Activated B cell treated with CpG ODN at 0.5 μM for 24 hours (primary cell): ENCODE data around the gene TMEM151A. TPM values are rescaled to one million over a fixed set of nuclear protein-coding genes. Genes with fewer than 3 reads are reported as not detected.
A peak's percentile ranks its signal among the peaks of the same experiment; 100 is the strongest.

Experiments
- ATAC-seq: fragments of 200-7000 bp; cut with Tn5 transposase; one replicate; pipeline ENCODE4 v1.10.0; 2021; ENCODE audit warnings: low read depth, mild to moderate bottlenecking, moderate library complexity
- CTCF ChIA-PET: fragments of 350-600 bp; sonication (Branson Sonifier 250); formaldehyde crosslinking; loops from one replicate; lab custom pipeline; 2021; ENCODE audit warnings: antibody characterized with exemption; lab: Charles Lee
- POLR2A ChIA-PET: fragments of 350-600 bp; sonication (Branson Sonifier 250); formaldehyde crosslinking; loops from one replicate; lab custom pipeline; 2021; ENCODE audit warnings: antibody characterized with exemption; lab: Charles Lee
- DNase-seq: peaks from one replicate; pipeline ENCODE4 v3.0.0; 2022
- H3K27ac Mint-ChIP-seq: one replicate; pipeline ENCODE4 v1.8.0; 2020; ENCODE audit warnings: mixed read lengths
- H3K27me3 Mint-ChIP-seq: one replicate; pipeline ENCODE4 v1.8.0; 2021; ENCODE audit warnings: mixed read lengths
- H3K36me3 Mint-ChIP-seq: one replicate; pipeline ENCODE4 v1.8.0; 2021; ENCODE audit warnings: low read depth, mixed read lengths
- H3K4me1 Mint-ChIP-seq: one replicate; pipeline ENCODE4 v1.8.0; 2021; ENCODE audit warnings: mixed read lengths
- H3K4me3 Mint-ChIP-seq: one replicate; pipeline ENCODE4 v1.8.0; 2020; ENCODE audit warnings: mild to moderate bottlenecking, mixed read lengths
- H3K9me3 Mint-ChIP-seq: one replicate; pipeline ENCODE4 v1.8.0; 2020; ENCODE audit warnings: mixed read lengths
- intact Hi-C: fragments of 100-400 bp; cut with micrococcal nuclease; formaldehyde crosslinking; loops from one replicate; pipeline ENCODE4 v1.15.1; 2024
- total RNA-seq: library from RNA; stranded (reverse); gene quantifications from 2 replicates; pipeline ENCODE4 v1.2.3, GENCODE V29; 2022
- TF ChIP-seq, protein P1 (sequence below): fragments of 200-600 bp; IDR thresholded peaks from one replicate; pipeline ENCODE4 v1.8.0; 2022; ENCODE audit warnings: antibody characterized with exemption, mild to moderate bottlenecking

TMEM151A gene
- total RNA-seq, 1 donor from 2014 or later, result not detected

DNA sequence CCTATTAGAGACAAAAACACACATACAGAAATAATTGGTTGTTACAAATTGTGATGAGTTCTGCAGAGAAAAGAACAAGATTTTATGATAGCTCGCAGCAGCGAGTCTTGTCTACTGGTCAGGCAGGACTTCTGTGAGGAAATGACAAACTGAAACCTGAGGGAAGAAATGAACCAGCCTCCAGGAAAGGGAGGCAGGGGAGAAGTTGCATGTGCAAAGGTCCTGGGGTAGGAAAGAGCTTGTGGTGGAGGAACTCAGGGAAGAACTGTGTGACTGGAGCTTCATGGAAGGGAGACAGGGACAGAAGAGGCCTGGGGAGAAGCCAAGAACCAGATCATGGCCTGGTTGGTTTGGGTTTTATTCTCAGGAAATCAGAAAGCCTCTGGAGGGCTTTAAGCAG is 32.5 kb upstream of the TMEM151A start:
- Mint-ChIP-seq H3K36me3 (peaks cover 45% of the 10 kb centered on the region), H3K27ac (peak overlapping the region; percentile 30), H3K4me1 (peaks cover 23% of the 10 kb centered on the region), H3K27me3 (no peaks in the 10 kb centered on the region), H3K4me3 (no peak overlapping the region), H3K9me3 (no peaks in the 10 kb centered on the region)
- DNase-seq (no peak), ATAC-seq (no peak)
- intact Hi-C loops, result no loop called here
- POLR2A ChIA-PET, result interaction anchor here (0.6 to 1.0 kb wide), 3 partner anchors 12 to 134 kb away, joined by 3 to 8 read pairs (median 7); partner anchors contain the start of gene YIF1A
- TF ChIP-seq, protein P1, sequence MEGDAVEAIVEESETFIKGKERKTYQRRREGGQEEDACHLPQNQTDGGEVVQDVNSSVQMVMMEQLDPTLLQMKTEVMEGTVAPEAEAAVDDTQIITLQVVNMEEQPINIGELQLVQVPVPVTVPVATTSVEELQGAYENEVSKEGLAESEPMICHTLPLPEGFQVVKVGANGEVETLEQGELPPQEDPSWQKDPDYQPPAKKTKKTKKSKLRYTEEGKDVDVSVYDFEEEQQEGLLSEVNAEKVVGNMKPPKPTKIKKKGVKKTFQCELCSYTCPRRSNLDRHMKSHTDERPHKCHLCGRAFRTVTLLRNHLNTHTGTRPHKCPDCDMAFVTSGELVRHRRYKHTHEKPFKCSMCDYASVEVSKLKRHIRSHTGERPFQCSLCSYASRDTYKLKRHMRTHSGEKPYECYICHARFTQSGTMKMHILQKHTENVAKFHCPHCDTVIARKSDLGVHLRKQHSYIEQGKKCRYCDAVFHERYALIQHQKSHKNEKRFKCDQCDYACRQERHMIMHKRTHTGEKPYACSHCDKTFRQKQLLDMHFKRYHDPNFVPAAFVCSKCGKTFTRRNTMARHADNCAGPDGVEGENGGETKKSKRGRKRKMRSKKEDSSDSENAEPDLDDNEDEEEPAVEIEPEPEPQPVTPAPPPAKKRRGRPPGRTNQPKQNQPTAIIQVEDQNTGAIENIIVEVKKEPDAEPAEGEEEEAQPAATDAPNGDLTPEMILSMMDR, result no peak
- CTCF ChIA-PET, result interaction anchor here (1.3 kb wide), 1 partner anchor 13 kb away, joined by 4 read pairs; no protein-coding TSS in a partner anchor

DNA sequence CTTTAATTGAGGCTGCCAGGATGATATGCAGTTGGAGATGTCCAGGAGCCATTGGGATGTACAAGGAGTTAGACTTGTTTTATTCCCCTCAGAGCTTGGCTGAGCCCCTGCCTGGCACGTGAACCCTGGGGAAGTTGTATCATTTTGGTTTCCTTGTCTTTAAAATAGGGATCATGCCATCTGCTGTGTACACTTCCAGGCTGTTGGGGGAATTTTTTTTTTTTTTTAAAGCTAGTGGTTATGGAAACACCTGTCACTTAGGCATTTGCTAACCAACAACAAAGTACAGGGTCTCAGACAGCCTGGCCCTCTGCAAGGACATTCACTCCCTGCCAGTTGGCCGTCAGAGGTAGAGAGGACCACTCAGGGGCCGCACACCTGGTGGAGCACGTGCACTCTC is 31.7 kb upstream of the TMEM151A start:
- POLR2A ChIA-PET, result interaction anchor here (0.6 to 0.7 kb wide), 3 partner anchors 12 to 608 kb away, joined by 3 to 8 read pairs (median 4); no protein-coding TSS in a partner anchor
- Mint-ChIP-seq H3K4me3 (no peak overlapping the region), H3K36me3 (peaks cover 53% of the 10 kb centered on the region), H3K4me1 (peaks cover 23% of the 10 kb centered on the region), H3K9me3 (no peaks in the 10 kb centered on the region), H3K27ac (no peak overlapping the region), H3K27me3 (no peaks in the 10 kb centered on the region)
- TF ChIP-seq, protein P1, result no peak
- ATAC-seq (no peak), DNase-seq (no peak)
- intact Hi-C loops, result no loop called here
- CTCF ChIA-PET, result interaction anchor here (0.9 to 1.3 kb wide), 2 partner anchors 14 to 22 kb away, joined by 3 to 4 read pairs; no protein-coding TSS in a partner anchor

DNA sequence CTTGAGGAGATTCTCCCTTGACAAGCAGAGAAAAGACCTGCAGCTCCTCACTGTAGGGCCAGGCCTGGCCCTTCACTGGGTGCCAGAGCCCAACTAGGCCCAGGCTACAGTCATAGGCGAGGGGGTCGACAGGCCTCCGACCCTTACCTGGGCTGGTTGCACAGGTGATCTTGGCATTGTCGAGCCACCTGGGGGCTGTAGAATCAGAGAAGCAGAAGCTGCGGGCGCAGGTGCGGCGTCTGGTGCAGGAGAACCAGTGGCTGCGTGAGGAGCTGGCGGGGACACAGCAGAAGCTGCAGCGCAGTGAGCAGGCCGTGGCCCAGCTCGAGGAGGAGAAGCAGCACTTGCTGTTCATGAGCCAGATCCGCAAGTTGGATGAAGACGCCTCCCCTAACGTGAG is 30.1 kb upstream of the TMEM151A start:
- Mint-ChIP-seq H3K4me3 (no peak overlapping the region), H3K36me3 (peaks cover 55% of the 10 kb centered on the region), H3K27me3 (no peaks in the 10 kb centered on the region), H3K9me3 (no peaks in the 10 kb centered on the region), H3K4me1 (peaks cover 19% of the 10 kb centered on the region), H3K27ac (no peak overlapping the region)
- DNase-seq (no peak), ATAC-seq (no peak)
- ChIA-PET POLR2A (interaction anchor here (0.8 kb wide), 1 partner anchor 28 kb away, joined by 4 read pairs; the partner anchor contains the start of gene YIF1A), CTCF (interaction anchor here (1.4 kb wide), 1 partner anchor 38 kb away, joined by 4 read pairs; no protein-coding TSS in a partner anchor)
- intact Hi-C loops, result no loop called here
- TF ChIP-seq, protein P1, result no peak

DNA sequence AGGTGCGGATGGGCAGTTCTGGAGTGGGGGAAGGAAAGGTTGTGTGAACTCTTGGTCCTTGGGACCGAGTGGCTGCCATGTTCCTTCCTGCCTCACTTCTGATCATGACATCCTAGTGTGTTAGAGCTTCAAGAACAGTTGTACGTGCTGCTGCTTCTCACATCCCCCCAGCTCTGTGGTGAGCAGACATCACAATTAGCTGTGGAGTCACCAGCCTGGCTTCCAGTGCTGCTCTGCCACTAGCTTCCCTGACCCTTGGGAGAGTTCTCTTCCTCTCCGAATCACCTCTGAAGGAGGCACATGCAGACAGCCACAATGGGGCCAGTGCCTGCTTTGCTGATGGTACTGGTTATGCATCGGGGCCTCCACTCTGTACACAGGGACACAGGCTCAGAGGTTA is 29.5 kb upstream of the TMEM151A start:
- Mint-ChIP-seq H3K4me1 (peaks cover 18% of the 10 kb centered on the region), H3K36me3 (peaks cover 55% of the 10 kb centered on the region), H3K9me3 (no peaks in the 10 kb centered on the region), H3K4me3 (no peak overlapping the region), H3K27ac (no peak overlapping the region), H3K27me3 (no peaks in the 10 kb centered on the region)
- no peak for DNase-seq
- TF ChIP-seq, protein P1, result no peak
- ChIA-PET POLR2A (interaction anchor here (0.8 kb wide), 1 partner anchor 27 kb away, joined by 4 read pairs; the partner anchor contains the start of gene YIF1A), CTCF (interaction anchor here (1.4 kb wide), 1 partner anchor 39 kb away, joined by 4 read pairs; no protein-coding TSS in a partner anchor)
- no peak for ATAC-seq
- intact Hi-C loops, result no loop called here

DNA sequence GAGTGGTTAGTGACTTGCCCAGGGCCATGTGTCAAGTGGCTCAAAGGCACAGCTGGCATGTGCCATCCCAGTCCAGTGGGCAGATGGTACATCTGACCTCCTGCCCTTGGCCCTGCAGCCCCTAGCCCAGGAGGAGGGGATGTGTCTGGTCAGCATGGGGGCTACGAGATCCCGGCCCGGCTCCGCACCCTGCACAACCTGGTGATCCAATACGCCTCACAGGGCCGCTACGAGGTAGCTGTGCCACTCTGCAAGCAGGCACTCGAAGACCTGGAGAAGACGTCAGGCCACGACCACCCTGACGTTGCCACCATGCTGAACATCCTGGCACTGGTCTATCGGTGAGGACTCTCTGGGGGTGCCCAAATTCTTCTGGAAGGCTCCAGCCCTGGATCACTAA is 29.0 kb upstream of the TMEM151A start:
- intact Hi-C loops, result no loop called here
- TF ChIP-seq, protein P1, result no peak

More for the DNA sequence above, 29.0 kb upstream of the TMEM151A start:
- DNase-seq (no peak), ATAC-seq (no peak)
- Mint-ChIP-seq H3K4me1 (peaks cover 21% of the 10 kb centered on the region), H3K9me3 (no peaks in the 10 kb centered on the region), H3K27me3 (no peaks in the 10 kb centered on the region), H3K27ac (no peak overlapping the region), H3K4me3 (no peak overlapping the region), H3K36me3 (peaks cover 57% of the 10 kb centered on the region)
- ChIA-PET POLR2A (no interaction called here), CTCF (no interaction called here)
